ENCODE measurements around the gene OR52N1. TPM values are rescaled to one million over a fixed set of nuclear protein-coding genes. Genes with fewer than 3 reads are reported as not detected.

The OR52N1 gene
- total and polyA plus RNA-seq, 9 donors = 0.23 TPM; not detected in 8

- TF ChIP-seq POLR2A (IDR thresholded peaks at IDR 0.05) (no peak), EP300 (IDR thresholded peaks at IDR 0.05) (no peak), CTCF (IDR thresholded peaks at IDR 0.05) (no peak)
Measured at GRCh38 chr11:5783255-5783654, 7.8 kb downstream of the OR52N1 start, which contains the start of gene OR52N5. Gene OR52N5, minus strand, starts transcription at chr11:5783355. Its CDS starts 4,721 bp downstream, at chr11:5778634.

GRCh38 chr11:5767056-5767455 is 24.0 kb downstream of the OR52N1 start:
- Histone ChIP-seq H3K9me3 (no peaks in the 10 kb centered on the region), H3K27ac (no peak overlapping the region), H3K4me3 (no peak overlapping the region), H3K27me3 (no peaks in the 10 kb centered on the region), H3K36me3 (no peaks in the 10 kb centered on the region), H3K4me1 (ENCODE audit: insufficient read depth) (no peaks in the 10 kb centered on the region)
- DNase-seq = no peak
- intact Hi-C loops (cut with DNase I) = no loop called here
- no peak for TF ChIP-seq EP300 (IDR thresholded peaks at IDR 0.05)
- TF ChIP-seq POLR2A (IDR thresholded peaks at IDR 0.05) = no peak
- TF ChIP-seq CTCF (IDR thresholded peaks at IDR 0.05) = no peak
- 53 to 91% (median 65%) methylated on average over 1 of the region's 1 CpG for WGBS, 3 donors

More at GRCh38 chr11:5783255-5783654, 7.8 kb downstream of the OR52N1 start, which contains the start of gene OR52N5:
- Histone ChIP-seq H3K27me3 (no peaks in the 10 kb centered on the region), H3K4me1 (ENCODE audit: insufficient read depth) (no peaks in the 10 kb centered on the region), H3K36me3 (no peaks in the 10 kb centered on the region), H3K27ac (no peak within 1 kb of the TSS), H3K9me3 (no peaks in the 10 kb centered on the region), H3K4me3 (no peak within 1 kb of the TSS)
- no peak for DNase-seq
- intact Hi-C loops (cut with DNase I) = no loop called here
- 37 to 43% (median 40%) methylated on average over 4 of the region's 4 CpGs for WGBS, 3 donors

GRCh38 chr11:5753943-5754342 is 37.1 kb downstream of the OR52N1 start, which contains the start of gene OR52N4:
Gene OR52N4, plus strand, starts transcription at chr11:5754243. Its CDS starts 498 bp downstream, at chr11:5754741.
- Histone ChIP-seq H3K27ac (no peak within 1 kb of the TSS), H3K4me1 (ENCODE audit: insufficient read depth) (no peaks in the 10 kb centered on the region), H3K36me3 (no peaks in the 10 kb centered on the region), H3K27me3 (no peaks in the 10 kb centered on the region), H3K4me3 (no peak within 1 kb of the TSS), H3K9me3 (no peaks in the 10 kb centered on the region)
- intact Hi-C loops (cut with DNase I) = no loop called here
- WGBS, 3 donors = 89 to 96% (median 93%) methylated on average over 1 of the region's 1 CpG
- DNase-seq = no peak
- TF ChIP-seq EP300 (IDR thresholded peaks at IDR 0.05) = no peak
- no peak for TF ChIP-seq CTCF (IDR thresholded peaks at IDR 0.05)
- no peak for TF ChIP-seq POLR2A (IDR thresholded peaks at IDR 0.05)

GRCh38 chr11:5749836-5750235 is 41.2 kb downstream of the OR52N1 start:
- Histone ChIP-seq H3K4me1 (ENCODE audit: insufficient read depth) (no peaks in the 10 kb centered on the region), H3K9me3 (no peaks in the 10 kb centered on the region), H3K4me3 (no peak overlapping the region), H3K27ac (no peak overlapping the region), H3K27me3 (no peaks in the 10 kb centered on the region), H3K36me3 (no peaks in the 10 kb centered on the region)
- WGBS, 3 donors = 67 to 75% (median 73%) methylated on average over 3 of the region's 3 CpGs
- no peak for DNase-seq
- TF ChIP-seq EP300 (IDR thresholded peaks at IDR 0.05) = no peak
- TF ChIP-seq POLR2A (IDR thresholded peaks at IDR 0.05) = no peak
- no peak for TF ChIP-seq CTCF (IDR thresholded peaks at IDR 0.05)
- intact Hi-C loops (cut with DNase I) = no loop called here
